OCI-LY1 (cell line): ENCODE data around the gene SYNDIG1.

Experiments
- H2AFZ ChIP-seq: fragments of 200-600 bp; sonication (generic), shearing (Covaris generic); 2 replicates; pipeline ENCODE4 v1.6.0; 2014; ENCODE audit warnings: antibody characterized with exemption, mild to moderate bottlenecking, low read length
- H3F3A ChIP-seq: fragments of 200-600 bp; sonication (generic), shearing (Covaris generic); 2 replicates; pipeline ENCODE4 v1.6.0; 2014; ENCODE audit warnings: mild to moderate bottlenecking, antibody characterized with exemption, low read length, moderate library complexity; ENCODE audit not compliant: insufficient read depth
- H3K27ac ChIP-seq: fragments of 200-600 bp; sonication (generic); 2 replicates; pipeline ENCODE4 v1.5.1; 2014; ENCODE audit warnings: low read length, mixed run types, mild to moderate bottlenecking, low read depth; ENCODE audit not compliant: poor library complexity, severe bottlenecking
- H3K27me3 ChIP-seq: fragments of 200-600 bp; sonication (generic); 2 replicates; pipeline ENCODE4 v1.6.0; 2014; ENCODE audit warnings: antibody characterized with exemption, mild to moderate bottlenecking, low read length, moderate library complexity; ENCODE audit not compliant: insufficient read depth
- H3K36me3 ChIP-seq: fragments of 200-600 bp; sonication (generic); 2 replicates; pipeline ENCODE4 v1.6.1; 2014; ENCODE audit warnings: mild to moderate bottlenecking, antibody characterized with exemption, low read length, moderate library complexity, mixed read lengths; ENCODE audit not compliant: insufficient read depth
- H3K4me1 ChIP-seq: fragments of 200-600 bp; sonication (generic); 2 replicates; pipeline ENCODE4 v1.5.1; 2014; ENCODE audit warnings: mild to moderate bottlenecking, low read length, moderate library complexity; ENCODE audit not compliant: insufficient read depth, severe bottlenecking
- H3K4me2 ChIP-seq: fragments of 200-600 bp; sonication (generic), shearing (Covaris generic); 2 replicates; pipeline ENCODE4 v1.6.1; 2014; ENCODE audit warnings: low read length
- H3K4me3 ChIP-seq: fragments of 200-600 bp; sonication (generic); 2 replicates; pipeline ENCODE4 v1.5.1; 2014; ENCODE audit warnings: low read length, low read depth, mild to moderate bottlenecking, mixed read lengths; ENCODE audit not compliant: poor library complexity, severe bottlenecking
- H3K79me2 ChIP-seq: fragments of 200-600 bp; shearing (Covaris generic); 2 replicates; pipeline ENCODE4 v1.6.1; 2016; ENCODE audit warnings: mixed run types, low read length, mixed read lengths; ENCODE audit not compliant: insufficient read depth
- H3K9ac ChIP-seq: fragments of 200-600 bp; sonication (generic), shearing (Covaris generic); 2 replicates; pipeline ENCODE4 v1.6.1; 2014; ENCODE audit warnings: mild to moderate bottlenecking, low read length, mixed read lengths
- H3K9me2 ChIP-seq: fragments of 200-600 bp; sonication (generic), shearing (Covaris generic); 2 replicates; pipeline ENCODE4 v1.6.1; 2014; ENCODE audit warnings: low read depth, mild to moderate bottlenecking, low read length, mixed read lengths
- H3K9me3 ChIP-seq: fragments of 200-600 bp; shearing (Covaris generic); 2 replicates; pipeline ENCODE4 v1.6.1; 2014; ENCODE audit warnings: low read length, mixed read lengths
- H4K20me1 ChIP-seq: fragments of 200-600 bp; sonication (generic), shearing (Covaris generic); 2 replicates; pipeline ENCODE4 v1.6.0; 2016; ENCODE audit warnings: mild to moderate bottlenecking, low read length; ENCODE audit not compliant: insufficient read depth
- EZH2 ChIP-seq: fragments of 200-600 bp; sonication (generic), shearing (Covaris generic); IDR thresholded peaks from 2 replicates; pipeline ENCODE4 v1.8.0; 2017; ENCODE audit warnings: borderline replicate concordance, mixed run types, mild to moderate bottlenecking, antibody characterized with exemption, low read length, moderate library complexity, mixed read lengths
- TF ChIP-seq, protein P1 (sequence below): fragments of 200-600 bp; sonication (generic), shearing (Covaris generic); IDR thresholded peaks from 2 replicates; pipeline ENCODE4 v1.5.1; 2017; ENCODE audit warnings: mild to moderate bottlenecking, antibody characterized with exemption, low read length, moderate library complexity, mixed read lengths

The SYNDIG1 gene

DNA sequence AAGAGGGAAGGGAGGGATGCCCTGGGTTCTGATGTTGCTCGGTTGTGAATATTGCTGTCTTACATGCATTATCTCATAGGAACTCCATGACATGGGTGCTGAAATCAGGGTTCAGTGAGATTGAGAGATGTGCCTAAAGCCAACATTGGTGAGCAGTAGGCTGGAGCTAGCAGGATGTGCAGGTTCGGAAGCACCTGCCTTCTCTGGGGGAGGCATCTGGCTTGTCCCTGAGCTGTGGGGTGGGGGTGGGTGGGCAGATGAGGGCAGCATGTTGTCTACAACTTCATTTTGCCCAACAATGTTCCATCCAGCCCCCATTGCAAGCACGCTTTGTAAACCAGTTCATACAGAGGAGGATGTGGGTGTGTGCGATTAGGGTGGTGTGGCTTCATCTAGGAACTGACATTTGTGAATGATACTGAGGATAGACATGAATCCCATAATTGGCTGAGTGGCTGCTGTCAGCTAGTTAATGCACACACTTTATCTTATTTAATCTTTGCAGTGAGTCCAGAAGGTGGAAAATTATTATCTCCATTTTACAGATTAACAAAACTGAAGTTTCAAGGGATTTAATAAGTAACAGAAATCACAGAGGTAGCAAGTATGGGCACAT, 119.4 kb downstream of the SYNDIG1 start:
- no peaks in the 10 kb centered on the region for H4K20me1 ChIP-seq
- no peaks in the 10 kb centered on the region for H3K9me3 ChIP-seq
- H2AFZ ChIP-seq = no peak overlapping the region
- TF ChIP-seq, protein P1, sequence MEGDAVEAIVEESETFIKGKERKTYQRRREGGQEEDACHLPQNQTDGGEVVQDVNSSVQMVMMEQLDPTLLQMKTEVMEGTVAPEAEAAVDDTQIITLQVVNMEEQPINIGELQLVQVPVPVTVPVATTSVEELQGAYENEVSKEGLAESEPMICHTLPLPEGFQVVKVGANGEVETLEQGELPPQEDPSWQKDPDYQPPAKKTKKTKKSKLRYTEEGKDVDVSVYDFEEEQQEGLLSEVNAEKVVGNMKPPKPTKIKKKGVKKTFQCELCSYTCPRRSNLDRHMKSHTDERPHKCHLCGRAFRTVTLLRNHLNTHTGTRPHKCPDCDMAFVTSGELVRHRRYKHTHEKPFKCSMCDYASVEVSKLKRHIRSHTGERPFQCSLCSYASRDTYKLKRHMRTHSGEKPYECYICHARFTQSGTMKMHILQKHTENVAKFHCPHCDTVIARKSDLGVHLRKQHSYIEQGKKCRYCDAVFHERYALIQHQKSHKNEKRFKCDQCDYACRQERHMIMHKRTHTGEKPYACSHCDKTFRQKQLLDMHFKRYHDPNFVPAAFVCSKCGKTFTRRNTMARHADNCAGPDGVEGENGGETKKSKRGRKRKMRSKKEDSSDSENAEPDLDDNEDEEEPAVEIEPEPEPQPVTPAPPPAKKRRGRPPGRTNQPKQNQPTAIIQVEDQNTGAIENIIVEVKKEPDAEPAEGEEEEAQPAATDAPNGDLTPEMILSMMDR = no peak
- no peak for TF ChIP-seq EZH2
- no peak overlapping the region for H3K9ac ChIP-seq
- H3K36me3 ChIP-seq = no peaks in the 10 kb centered on the region
- no peaks in the 10 kb centered on the region for H3K9me2 ChIP-seq
- H3F3A ChIP-seq = no peaks in the 10 kb centered on the region
- H3K79me2 ChIP-seq = no peaks in the 10 kb centered on the region
- no peak overlapping the region for H3K4me3 ChIP-seq
- H3K4me1 ChIP-seq = no peaks in the 10 kb centered on the region
- no peak overlapping the region for H3K4me2 ChIP-seq
- H3K27me3 ChIP-seq = no peaks in the 10 kb centered on the region
- H3K27ac ChIP-seq = no peak overlapping the region

DNA sequence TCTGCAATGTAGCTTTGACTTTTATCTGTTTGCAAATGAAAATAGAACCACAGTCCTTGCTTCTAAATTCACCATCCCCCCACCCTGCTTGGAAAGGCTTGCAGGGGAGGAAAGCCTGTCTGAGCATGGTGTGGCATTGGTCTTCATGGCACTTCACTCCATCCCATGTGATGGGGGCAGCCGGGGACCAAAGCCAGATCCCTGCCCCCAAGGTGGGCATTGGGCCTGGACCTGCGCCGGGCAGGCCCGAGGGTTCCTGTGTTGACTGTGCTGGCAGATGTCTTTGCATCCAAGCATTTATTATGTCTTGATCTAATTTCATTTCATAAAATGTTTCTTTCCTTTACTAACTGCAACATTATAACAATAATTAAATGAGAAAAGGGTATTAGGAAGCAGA, 120.0 kb downstream of the SYNDIG1 start:
- TF ChIP-seq, protein P1 = no peak
- no peak for TF ChIP-seq EZH2
- Histone ChIP-seq H3K4me2 (no peak overlapping the region), H3K4me3 (no peak overlapping the region), H3K27me3 (no peaks in the 10 kb centered on the region), H3K9me3 (no peaks in the 10 kb centered on the region), H4K20me1 (no peaks in the 10 kb centered on the region), H3K79me2 (no peaks in the 10 kb centered on the region), H3F3A (no peaks in the 10 kb centered on the region), H3K4me1 (no peaks in the 10 kb centered on the region), H3K36me3 (no peaks in the 10 kb centered on the region), H3K9me2 (no peaks in the 10 kb centered on the region), H2AFZ (no peak overlapping the region), H3K9ac (no peak overlapping the region), H3K27ac (no peak overlapping the region)

DNA sequence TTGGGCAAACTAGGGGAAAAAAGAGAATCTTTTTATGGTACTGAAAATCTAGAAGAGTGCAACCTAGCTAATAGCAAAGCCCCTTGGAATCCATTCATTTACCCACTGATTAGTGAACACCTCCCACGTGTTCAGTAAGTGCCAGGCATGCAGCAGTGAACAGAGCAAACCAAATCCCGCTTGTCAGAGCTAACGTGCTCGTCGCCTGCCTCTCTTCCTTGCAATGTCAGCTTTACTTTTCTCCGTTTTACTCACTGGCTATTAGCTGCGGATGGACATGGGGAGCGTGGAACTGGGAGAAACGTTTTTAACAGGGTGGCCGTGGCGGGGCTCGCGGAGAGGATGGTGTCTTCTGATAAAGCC, 120.4 kb downstream of the SYNDIG1 start:
- Histone ChIP-seq H3K27me3 (no peaks in the 10 kb centered on the region), H3F3A (no peaks in the 10 kb centered on the region), H3K36me3 (no peaks in the 10 kb centered on the region), H3K4me1 (no peaks in the 10 kb centered on the region), H3K27ac (no peak overlapping the region), H2AFZ (no peak overlapping the region), H3K9ac (no peak overlapping the region), H3K4me3 (no peak overlapping the region), H4K20me1 (no peaks in the 10 kb centered on the region), H3K9me2 (no peaks in the 10 kb centered on the region), H3K4me2 (no peak overlapping the region), H3K9me3 (no peaks in the 10 kb centered on the region), H3K79me2 (no peaks in the 10 kb centered on the region)
- TF ChIP-seq, protein P1 = no peak
- no peak for TF ChIP-seq EZH2
